Measurements from ENCODE around the gene LIMS2.

The LIMS2 gene, protein sequence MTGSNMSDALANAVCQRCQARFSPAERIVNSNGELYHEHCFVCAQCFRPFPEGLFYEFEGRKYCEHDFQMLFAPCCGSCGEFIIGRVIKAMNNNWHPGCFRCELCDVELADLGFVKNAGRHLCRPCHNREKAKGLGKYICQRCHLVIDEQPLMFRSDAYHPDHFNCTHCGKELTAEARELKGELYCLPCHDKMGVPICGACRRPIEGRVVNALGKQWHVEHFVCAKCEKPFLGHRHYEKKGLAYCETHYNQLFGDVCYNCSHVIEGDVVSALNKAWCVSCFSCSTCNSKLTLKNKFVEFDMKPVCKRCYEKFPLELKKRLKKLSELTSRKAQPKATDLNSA

DNA sequence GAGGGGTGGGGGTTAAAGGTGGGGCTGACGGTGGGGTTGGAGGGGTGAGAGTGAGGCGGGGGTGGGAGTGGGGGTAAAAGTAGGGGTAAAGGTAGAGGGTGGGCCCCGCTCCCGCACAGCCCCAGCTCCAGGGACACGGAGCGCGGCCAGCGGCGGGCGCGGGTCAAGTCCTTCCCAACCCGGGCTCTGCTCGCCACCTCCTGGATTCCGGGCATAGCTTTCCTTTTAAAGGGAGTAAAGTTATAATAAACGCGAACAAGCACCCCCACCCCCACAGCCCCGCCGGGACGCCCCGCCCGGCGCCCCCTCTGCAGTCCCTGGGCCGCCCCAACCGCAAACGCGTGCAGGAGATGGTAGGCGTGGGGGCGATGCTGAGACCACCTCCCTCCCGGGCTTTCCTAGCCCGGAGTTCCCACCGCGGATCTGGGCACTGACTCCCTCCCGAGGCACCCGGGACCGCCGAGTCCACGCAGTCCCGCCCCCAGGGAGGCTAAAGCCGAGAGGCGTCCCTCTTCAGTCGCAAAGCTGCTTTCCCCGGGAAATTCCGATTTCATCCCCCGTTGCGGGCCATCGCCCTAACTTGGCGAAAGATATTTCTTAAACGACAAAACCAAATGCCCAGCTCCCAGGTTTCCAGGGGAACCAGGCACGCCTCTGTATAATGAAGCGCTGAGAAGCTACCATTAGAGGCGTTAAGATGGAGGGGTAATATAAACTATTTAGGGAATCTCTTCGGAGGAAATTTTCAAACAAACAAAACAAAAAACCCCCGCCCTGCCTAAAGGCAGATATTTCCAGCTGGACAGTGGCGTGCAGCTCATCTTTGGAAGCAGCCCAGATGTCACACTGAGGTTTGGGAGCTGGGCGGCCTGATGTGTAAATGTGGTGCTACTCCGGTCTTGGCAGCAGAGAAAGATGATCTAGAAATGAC is at the start of gene LIMS2:
Gene LIMS2, minus strand, starts transcription at position 200 of the 931 bp plus-strand sequence. CDS start 506 bp downstream, outside the sequence.
- no peak for DNase-seq

DNA sequence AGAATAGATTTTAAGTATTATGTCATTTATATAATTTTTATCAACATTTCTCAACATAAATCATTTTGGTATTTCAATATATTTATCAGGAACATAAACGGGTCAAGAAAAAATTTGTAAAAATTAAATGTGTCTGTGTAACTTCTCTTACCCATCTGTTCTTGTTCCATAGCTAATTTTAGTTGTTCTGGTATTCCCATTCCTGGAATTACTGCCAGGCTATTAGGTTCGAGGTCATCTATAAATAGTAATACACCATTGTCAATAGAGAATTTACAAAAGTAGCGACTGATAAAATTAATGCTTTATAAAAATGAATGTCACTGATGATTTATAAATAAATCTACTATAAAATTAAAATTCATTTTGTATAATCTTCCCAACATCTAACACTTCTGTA is 47.5 kb upstream of the LIMS2 start:
- DNase-seq = no peak

DNA sequence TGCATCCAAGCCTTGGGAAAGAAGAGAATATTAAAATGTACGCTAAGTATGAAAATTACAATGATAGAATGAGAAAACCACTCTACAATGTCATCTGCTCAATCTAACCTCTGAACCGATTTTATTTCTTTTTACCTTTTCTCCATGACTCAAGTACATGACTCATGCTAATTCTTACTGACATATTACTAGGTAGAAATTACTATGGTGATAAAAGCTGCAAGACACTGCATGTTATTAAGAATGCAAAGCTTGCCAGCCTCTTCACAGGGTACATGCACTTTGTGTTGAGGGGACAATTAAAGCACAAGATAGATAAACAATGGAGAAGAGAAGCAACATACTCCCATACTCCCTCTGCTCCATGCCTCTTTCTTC is 46.6 kb upstream of the LIMS2 start:
- DNase-seq = no peak

DNA sequence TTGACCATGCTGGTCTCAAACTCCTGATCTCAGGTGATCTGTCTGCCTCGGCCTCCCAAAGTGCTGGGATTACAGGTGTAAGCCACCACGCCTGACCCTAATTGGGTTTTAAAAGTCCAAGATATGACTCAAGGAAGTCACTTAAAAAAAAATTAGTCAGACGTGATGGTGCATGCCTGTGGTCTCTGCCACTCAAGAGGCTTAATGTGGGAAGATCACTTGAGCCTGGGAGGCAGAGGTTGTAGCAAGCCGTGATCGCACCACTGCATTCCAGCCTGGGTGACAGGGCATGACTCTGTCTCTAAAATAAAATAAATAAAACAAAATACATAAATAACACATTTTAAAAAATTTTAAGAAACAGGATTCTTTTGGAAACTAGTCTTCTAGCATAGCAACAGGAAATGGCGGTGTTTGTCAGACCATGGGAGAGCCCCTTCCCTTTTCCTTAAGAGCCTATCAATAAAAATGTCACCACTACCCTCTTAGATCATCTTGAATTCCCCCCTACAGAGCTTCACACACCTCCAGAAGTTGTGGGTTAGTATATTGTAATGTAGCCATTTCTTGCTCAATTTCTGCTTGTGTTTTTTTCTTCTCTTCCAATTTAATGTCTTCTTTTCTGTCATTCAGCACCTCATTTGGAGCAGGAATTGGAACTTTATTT is 46.1 kb upstream of the LIMS2 start:
- DNase-seq = no peak

DNA sequence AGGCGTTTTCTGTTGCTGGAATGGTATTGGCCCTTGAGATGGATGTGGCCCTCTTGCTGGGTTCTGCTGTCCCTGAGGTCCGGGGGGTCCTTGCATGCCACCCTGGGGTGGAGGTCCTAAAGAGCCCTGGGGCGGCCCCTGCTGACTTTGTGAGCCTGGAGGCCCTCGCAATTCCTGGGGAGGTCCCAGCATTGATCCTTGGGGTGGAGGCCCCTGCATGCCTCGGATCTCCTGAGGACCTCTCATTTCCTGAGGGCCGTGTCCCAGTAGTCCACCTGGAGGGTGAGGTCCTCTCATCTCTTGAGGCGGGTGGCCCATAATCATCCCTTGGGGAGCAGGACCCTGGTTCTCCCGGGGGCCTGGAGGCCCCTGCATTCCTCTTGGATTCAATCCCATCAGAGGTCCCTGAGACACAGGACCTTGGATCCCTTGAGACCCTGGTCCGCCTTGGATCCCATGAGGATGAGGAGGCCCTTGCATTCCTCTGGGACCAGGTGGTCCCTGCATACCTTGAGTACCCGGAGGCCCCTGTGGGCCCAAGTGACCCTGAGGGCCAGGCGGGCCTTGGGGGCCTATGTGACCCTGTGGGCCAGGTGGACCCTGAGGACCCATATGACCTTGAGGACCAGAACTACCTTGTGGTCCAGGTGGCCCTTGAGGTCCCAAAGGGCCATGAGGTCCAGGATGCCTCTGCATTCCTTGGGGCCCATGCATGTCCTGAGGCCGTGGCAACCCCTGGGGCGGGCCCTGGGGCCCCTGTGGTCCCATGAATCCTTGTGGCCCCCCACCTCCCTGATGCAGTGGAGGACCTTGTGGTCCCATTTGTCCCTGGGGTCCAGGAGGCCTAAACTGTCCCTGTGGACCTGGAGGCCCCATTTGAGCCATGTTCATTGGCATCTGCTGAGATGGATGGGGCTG is 44.2 kb upstream of the LIMS2 start:
- no peak for DNase-seq

DNA sequence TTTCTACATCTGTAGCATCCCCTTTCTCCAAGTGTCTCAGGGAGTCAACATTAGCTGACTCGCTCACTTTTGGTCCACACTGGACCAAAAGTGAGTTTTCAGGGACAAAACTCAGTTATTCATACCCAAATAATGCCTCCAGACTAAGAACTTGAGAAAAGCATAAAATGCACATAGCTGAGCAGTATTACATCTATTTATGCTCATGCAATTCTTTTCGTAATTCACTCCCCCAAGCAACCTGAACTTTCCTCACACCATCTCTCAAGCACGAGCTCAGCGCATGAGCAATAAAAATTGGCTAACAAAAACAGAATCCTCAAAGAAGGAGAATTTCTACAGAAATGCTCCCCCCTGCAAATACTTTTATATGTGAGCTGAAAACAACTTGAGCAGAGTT is 42.9 kb upstream of the LIMS2 start:
- no peak for DNase-seq

DNA sequence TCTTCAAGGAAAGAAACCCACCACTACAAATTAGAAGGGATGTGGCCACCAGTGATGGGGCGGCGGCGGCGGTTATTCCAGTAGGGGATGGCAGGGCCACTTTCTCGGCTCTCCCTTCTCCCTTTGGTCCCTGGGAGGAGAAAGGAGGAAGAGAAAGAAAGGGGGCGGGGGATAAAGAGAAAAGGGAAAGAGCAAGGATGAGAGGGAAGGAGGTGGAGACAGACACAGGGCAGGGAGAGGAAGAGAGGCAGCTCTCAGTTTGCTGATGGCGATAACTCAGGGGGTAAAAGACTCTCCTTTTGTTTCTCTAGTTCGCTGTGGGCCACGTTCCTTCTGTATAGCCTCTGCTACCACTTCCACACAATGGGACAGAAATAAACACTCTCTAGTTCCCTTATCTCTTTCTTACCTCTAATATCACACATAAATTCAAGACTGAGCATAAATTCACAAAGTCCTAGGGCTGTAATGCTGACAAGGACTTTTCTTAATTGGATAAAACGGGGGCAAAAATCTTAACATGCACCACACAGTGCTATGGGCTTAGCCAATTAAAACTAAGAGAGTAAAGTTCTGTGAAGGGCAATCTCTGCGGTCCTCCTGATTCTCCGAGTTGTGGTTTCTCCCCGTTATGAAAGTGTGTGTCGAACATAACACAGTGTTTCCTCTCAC is 40.6 kb upstream of the LIMS2 start:
- DNase-seq = no peak

DNA sequence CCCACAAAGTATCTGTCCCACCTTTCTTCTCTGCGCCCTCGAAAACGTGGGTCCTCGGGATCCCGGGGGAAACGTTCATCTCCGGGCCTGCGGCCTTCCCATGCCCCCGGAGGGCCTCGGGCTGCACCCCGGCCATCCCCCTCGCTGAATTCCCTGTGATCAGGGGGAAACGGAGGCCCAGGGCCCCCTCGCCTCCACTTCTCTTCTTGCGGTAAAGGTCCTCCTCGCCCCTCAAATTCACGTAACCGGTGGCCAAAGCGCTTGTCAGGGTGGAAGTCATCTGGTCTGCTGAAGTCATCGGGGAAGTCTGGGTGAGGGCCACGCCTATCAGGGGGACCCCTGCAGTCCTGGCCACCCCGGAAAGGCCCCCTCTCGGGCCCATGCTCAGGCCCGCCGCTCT is 38.2 kb upstream of the LIMS2 start:
- no peak for DNase-seq

DNA sequence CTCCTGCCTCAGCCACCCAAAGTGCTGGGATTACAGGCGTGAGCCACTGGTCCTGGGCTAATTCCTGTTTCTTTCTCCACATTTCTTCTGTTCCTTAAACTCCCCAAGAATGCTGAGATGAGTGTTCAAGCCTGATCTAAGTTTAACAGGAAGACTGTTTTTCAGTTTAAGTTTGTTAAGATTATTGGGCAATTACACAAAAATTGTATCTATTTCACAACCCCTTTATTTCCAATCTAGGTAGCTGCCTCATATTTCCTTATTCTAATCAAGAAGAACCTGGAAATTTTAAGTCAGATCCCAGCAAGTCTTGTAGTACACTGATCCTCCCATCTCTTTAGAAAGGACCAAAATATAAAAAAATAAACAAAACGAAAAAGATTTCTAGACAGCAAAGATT is 37.7 kb upstream of the LIMS2 start:
- no peak for DNase-seq

DNA sequence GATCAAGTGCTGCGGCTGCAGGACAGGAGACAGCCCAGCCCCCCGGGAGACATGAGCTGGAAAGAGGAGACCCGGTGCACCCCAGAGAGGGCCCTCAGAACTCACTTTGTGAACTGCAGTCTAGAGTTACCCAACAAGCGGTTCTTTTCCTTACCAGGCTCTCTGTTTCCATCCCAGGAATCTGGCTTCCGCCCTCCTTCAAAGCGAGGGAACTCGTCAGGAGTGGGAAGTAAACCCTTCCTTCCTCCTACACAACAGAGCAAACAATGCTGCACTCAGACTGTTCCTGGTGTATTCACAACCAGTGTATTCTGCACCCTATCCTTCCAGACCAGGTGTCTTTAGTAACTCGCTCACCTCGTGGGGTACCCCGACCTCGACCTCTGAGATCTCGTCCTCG is 34.0 kb upstream of the LIMS2 start:
- no peak for DNase-seq

DNA sequence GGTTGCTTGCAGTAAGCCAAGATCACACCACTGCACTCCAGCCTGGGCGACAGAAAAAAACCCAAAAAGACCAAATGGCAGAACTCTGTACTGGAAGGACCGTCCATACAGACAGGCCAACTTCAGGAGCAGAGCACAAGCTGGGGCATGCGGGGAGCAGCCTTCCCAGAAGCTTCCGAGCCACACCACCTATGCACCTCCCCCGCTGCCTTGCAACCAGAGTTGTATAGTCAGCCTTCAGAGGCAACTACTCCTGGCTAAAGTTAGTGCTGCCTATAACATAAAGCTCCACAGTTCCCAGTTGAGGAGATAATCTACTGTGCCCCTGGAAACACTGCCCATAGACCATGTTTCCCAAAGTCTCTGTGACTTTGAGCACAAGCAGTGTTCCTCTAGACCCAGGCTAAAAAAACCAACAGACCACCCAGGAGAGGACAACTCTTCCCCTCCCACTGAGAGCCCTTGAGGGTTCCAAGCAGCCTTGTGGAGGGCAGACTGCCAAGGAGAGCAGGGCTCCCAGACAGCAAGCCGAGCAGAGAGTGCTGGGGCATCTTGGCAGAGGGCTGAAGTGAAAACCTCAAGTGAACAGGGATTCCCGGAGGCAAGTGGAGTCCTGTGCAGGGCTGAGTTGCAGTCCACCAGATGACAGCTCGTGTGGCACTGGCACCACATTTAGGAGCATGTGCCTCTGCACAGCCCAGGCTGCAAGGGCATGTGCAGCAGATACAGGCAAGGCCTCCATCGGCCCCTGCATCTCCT is 32.7 kb upstream of the LIMS2 start:
- DNase-seq = no peak

DNA sequence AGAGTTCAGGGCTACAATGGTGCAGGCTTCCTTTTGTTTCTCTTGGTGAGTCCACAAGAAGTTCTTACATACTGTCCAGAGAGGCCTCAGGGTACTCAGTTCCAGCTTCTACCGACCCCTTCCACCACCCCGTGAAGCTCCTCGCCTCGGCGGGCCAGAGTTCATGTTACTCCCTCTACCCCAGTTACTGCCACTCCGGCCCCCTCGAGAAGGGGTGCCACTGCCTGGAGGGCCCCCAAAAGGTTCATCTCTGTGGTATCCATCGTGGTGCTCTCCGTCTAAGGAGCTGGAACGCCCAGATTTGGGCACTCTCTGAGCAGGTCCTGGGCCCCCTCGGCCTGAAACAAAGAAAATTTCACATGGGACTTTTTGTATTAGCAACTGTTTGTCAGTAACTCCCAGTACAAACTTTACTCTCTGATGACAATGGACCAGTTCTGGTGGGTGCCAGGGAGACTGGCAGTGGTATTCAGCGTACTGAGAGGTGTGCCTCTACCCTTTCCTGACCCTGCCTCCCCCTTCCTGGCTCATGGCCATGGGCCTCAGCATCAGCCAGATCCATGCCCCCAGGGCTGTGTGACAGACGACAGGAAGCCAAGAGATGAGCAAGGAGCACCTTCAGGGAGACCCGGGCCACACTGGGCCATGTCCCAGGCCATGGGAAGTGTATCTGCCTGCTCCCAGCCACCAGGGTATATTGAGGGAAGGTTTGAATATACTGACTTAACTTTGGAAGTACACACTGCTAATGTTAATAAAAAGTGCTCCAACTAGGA is 31.1 kb upstream of the LIMS2 start:
- no peak for DNase-seq

DNA sequence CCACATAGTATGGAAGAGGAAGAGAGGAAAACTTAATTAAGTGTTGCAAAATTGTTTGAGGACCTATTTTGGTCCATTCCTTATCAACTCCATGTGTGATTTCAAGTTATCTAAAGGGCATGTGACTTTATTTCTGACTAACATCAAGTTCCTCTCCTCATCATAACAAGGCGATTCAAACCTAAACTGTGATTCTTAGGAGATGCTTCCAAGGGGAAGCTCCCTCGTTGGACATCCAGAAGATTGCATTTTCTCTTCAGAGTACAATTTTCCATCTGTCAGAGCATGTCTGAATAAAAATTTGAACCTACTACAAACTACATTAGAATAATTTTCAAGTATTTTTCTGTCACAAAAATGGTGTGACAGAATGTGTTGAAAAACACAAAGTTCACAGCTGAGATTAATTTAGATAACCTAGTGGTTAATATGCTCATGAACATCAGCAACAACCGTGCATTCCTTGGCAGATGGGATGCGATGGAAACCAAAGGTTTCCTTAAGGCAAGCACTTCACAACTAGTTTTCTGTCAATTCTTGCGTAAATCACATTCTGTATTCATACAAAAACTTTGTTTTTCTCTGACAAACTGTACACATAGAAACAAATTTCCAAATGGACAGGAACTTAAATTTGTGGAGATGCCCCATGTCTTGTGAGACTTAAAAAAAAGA is 30.2 kb upstream of the LIMS2 start:
- DNase-seq = no peak

DNA sequence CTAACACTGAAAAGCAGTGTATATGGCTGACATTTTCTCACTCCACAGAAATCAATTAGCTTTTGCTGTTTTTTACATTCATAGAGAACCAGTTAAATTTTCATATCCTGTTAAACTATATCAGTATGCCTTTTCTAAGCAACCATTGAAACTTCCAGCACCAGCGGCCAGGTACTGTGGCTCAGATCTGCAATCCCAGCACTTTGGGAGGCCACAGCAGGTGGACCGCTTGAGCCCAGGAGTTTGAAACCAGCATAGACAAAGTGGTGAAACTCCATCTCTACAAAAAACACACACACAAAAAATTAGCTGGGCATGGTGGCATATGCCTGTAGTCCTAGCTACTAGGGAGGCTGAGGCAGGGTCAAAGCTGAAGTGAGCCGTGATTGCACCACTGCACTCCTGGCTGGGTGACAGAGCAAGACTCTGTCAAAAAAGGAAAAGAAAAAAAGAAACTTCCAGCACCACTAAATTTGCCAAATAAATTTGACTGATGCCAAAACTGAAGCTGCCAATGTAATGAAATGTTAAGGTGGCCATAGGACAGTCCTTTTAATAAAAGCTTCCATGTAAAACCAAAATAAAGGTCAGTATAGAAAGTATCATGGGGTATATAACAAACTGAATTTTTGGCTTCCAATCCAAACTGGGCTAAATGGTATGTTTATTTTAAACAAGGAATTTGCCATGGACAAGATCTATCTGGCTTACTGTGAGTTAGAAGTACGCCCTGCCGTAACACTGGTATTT is 29.5 kb upstream of the LIMS2 start:
- no peak for DNase-seq

DNA sequence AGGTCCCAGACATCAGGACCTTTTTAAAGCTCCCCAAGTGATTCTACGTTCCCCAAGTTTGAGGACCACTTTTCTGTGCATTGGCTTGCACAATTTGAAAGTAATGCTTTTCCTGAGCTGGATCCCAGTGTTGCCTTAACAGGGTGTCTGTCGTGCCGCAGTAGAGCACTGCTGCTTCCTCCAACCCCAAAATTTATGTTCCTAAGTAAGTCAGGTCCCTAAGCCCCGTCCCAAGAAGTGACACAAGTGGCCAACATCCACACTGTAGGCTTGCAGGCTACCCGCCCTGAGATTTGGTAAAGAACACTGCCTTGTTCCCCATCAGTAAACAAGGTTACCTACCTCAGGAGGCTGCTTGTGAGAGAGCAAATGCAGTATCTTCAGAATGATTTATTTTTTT is 28.0 kb upstream of the LIMS2 start:
- no peak for DNase-seq

DNA sequence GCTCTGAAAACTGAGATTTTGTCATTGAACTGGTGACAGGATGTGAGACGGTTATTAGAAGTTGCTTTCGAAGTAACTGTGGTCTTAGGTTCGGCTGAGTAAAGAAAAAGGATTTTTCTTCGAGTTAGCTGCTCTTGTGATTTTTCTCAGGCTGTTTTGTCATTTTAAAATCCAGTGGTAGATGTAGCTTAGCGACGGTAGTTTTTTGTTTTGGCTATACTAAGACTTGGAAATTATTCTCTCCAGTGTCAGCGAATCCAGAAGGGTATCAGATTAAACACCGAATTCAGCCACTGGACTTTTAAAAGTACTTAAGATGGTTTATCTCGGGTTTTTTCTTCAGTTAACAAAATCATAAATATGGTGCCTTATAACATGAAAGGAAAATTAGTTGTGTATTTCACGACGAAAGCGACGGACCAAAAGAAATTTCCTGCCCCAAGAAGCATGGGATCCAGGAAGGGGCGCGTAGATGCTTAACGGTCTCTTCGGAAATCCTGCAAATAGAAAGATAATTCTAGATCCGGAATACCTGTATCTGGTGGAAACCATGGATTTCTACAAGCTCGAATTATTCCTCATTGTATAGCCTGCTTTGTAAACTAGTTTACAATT is 27.2 kb upstream of the LIMS2 start:
- no peak for DNase-seq

DNA sequence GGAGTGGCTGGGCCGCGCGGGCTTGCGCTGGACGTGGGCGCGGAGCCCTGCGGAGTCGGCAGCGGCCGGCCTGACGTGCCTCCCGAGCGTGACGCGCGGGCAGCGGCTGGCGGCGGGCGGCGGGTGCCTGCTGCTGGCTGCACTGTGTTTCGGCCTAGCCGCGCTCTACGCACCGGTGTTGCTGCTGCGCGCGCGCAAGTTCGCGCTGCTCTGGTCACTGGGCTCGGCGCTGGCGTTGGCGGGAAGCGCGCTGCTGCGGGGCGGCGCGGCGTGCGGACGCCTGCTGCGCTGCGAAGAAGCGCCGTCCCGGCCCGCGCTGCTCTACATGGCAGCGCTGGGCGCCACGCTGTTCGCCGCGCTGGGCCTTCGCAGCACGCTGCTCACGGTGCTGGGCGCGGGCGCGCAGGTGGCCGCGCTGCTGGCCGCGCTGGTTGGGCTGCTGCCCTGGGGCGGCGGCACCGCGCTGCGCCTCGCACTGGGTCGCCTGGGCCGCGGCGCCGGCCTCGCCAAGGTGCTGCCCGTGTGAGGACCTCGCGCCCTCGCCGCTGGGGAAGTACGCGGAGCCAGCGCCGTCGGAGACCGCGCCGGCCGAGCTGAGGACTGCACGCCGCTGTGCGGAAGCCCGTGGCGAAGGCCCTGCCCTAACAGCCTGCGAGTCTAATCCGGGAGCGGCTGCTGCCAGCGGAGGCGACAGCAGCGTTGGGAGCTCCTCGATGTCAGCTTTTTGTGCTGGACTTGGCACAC is 26.5 kb upstream of the LIMS2 start:
- DNase-seq = peak; percentile 87

DNA sequence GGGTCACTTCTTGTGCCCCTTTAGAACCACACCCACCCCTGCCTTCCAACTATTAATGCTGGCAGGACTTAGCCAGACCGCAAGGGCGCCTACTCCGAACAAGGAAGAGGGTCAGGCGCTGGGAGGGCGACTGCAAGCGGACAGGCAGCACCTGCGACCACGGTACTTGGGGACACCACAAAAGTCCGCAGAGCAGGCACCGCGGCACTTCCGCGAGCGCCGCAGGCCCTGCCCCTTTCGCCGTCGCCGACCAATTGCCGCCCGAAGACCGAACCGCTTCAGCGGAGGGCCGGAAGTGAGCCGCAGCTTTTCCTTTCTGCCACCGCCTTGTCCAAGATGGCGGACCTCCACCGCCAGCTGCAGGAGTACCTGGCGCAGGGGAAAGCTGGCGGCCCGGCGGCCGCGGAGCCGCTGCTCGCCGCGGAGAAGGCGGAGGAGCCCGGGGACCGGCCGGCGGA is 25.9 kb upstream of the LIMS2 start, which contains the start of gene SFT2D3:
Gene SFT2D3, plus strand, starts transcription at position 305 of the 458 bp plus-strand sequence. Its CDS starts 32 bp downstream, at position 337.
- peak; percentile 95 for DNase-seq
